Astrocyte (in vitro differentiated cells and primary cell): ENCODE measurements around the gene SAMD4A.

Experiments
- CTCF ChIP-seq: IDR thresholded peaks from 2 replicates; pipeline ENCODE4 v1.5.1; 2011; ENCODE audit warnings: low read depth, mild to moderate bottlenecking, inconsistent platforms, low read length, moderate library complexity; ENCODE audit not compliant: insufficient read depth
- EZH2 ChIP-seq: IDR thresholded peaks from 2 replicates; pipeline ENCODE4 v1.6.1; 2012; ENCODE audit warnings: mild to moderate bottlenecking, low read length, inconsistent platforms; ENCODE audit not compliant: insufficient read depth

DNA sequence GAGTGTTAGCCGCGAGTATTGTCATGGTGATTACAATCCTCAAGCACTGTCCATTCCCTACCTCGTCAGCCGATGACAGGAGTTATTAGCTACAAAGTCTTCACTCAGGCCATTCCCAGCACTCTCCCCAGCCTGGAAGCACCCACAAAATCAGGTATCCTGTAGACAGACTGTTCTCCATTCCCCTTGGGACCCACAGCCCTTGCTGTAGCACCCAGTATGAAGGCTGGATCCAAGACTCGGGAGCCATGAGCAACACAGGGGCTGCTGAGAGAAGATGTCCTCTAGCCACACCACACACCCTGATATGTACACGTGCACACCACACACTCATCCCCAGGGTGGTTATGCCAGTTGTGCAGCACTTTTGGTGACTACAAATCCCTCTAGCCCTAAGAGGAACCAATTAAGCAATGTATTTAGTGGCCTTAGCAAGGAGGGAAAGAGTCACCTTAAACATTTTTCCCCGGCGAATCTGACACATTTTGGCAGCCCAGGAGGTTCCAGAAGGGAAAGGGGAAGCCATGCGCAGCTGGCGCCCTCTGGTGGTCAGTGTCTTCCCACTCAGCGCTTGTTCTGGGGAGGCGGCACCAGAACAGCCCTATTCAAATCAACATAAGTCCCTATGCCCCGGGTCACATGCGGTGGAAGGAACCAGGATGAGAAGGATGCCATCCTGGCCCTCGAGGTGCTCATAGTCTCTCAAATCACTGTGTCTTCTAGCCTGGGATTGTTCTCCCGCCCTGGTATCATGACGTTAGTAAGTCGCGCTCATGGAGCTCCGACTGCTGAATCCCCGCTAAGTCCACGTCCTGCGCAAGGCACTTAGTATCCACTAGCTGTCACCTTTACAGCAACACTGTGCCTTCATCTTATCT lies 238.8 kb downstream of the SAMD4A start:
- peak; percentile 96 for TF ChIP-seq CTCF
- TF ChIP-seq EZH2, result no peak
